HepG2 (cell line): Measurements from ENCODE around the gene AMZ2. TPM values are rescaled to one million over a fixed set of nuclear protein-coding genes. Genes with fewer than 3 reads are reported as not detected.

ENCODE experiments used
- ATF5 ChIP-seq: sonication (generic); formaldehyde crosslinking; IDR thresholded peaks from 2 replicates; pipeline ENCODE4 v1.4.0; 2020; ENCODE audit warnings: mild to moderate bottlenecking, low read depth, missing genetic modification reagents
- FOXA3 ChIP-seq: IDR thresholded peaks from 2 replicates; pipeline ENCODE4 v1.6.1; 2016; ENCODE audit warnings: missing genetic modification reagents, missing compliant biosample characterization
- HES4 ChIP-seq: sonication (generic); formaldehyde crosslinking; IDR thresholded peaks from 2 replicates; pipeline ENCODE4 v1.9.0; 2021; ENCODE audit warnings: mild to moderate bottlenecking, missing genetic modification reagents, borderline replicate concordance
- HIVEP1 ChIP-seq: sonication (generic); formaldehyde crosslinking; IDR thresholded peaks from 2 replicates; pipeline ENCODE4 v1.4.0; 2020; ENCODE audit warnings: mild to moderate bottlenecking, missing genetic modification reagents
- IRX3 ChIP-seq: sonication (generic); formaldehyde crosslinking; IDR thresholded peaks from 2 replicates; pipeline ENCODE4 v1.8.1; 2023; ENCODE audit warnings: mild to moderate bottlenecking, low read depth, missing genetic modification reagents, borderline replicate concordance
- KIAA2018 ChIP-seq: sonication (generic); formaldehyde crosslinking; IDR thresholded peaks from 2 replicates; pipeline ENCODE4 v1.5.0; 2020; ENCODE audit warnings: mild to moderate bottlenecking, missing genetic modification reagents, borderline replicate concordance
- KLF6 ChIP-seq: IDR thresholded peaks from 2 replicates; pipeline ENCODE4 v1.8.0; 2016; ENCODE audit warnings: missing biosample characterization, missing genetic modification reagents
- MIER2 ChIP-seq: IDR thresholded peaks from 2 replicates; pipeline ENCODE4 v1.6.1; 2016; ENCODE audit warnings: missing biosample characterization, missing genetic modification reagents
- NFE2 ChIP-seq: sonication (generic); formaldehyde crosslinking; IDR thresholded peaks from 2 replicates; pipeline ENCODE4 v1.4.0; 2020; ENCODE audit warnings: missing genetic modification reagents
- RBAK ChIP-seq: sonication (generic); formaldehyde crosslinking; IDR thresholded peaks from 2 replicates; pipeline ENCODE4 v1.5.1; 2020; ENCODE audit warnings: mild to moderate bottlenecking, missing genetic modification reagents
- SRY ChIP-seq: sonication (generic); formaldehyde crosslinking; IDR thresholded peaks from 2 replicates; pipeline ENCODE4 v1.8.0; 2022; ENCODE audit warnings: mild to moderate bottlenecking, missing genetic modification reagents
- TMF1 ChIP-seq: sonication (generic); formaldehyde crosslinking; IDR thresholded peaks from 2 replicates; pipeline ENCODE4 v1.8.1; 2022; ENCODE audit warnings: low read depth, missing genetic modification reagents
- ZIK1 ChIP-seq: sonication (generic); formaldehyde crosslinking; IDR thresholded peaks from 2 replicates; pipeline ENCODE4 v1.5.0; 2020; ENCODE audit warnings: mild to moderate bottlenecking, low read depth, missing genetic modification reagents, borderline replicate concordance
- ZNF138 ChIP-seq: sonication (generic); formaldehyde crosslinking; IDR thresholded peaks from 2 replicates; pipeline ENCODE4 v1.5.0; 2020; ENCODE audit warnings: mild to moderate bottlenecking, low read depth, missing genetic modification reagents
- ZNF333 ChIP-seq: sonication (generic); formaldehyde crosslinking; IDR thresholded peaks from 2 replicates; pipeline ENCODE4 v1.4.0; 2020; ENCODE audit warnings: mild to moderate bottlenecking, missing genetic modification reagents, borderline replicate concordance
- ZNF44 ChIP-seq: sonication (generic); formaldehyde crosslinking; IDR thresholded peaks from 2 replicates; pipeline ENCODE4 v1.5.1; 2020; ENCODE audit warnings: mild to moderate bottlenecking, missing genetic modification reagents
- ZNF556 ChIP-seq: sonication (generic); formaldehyde crosslinking; IDR thresholded peaks from 2 replicates; pipeline ENCODE4 v1.4.0; 2020; ENCODE audit warnings: mild to moderate bottlenecking, missing genetic modification reagents, borderline replicate concordance
- ZNF557 ChIP-seq: sonication (generic); formaldehyde crosslinking; IDR thresholded peaks from 2 replicates; pipeline ENCODE4 v1.4.0; 2020; ENCODE audit warnings: missing genetic modification reagents
- ZNF672 ChIP-seq: sonication (generic); formaldehyde crosslinking; IDR thresholded peaks from 2 replicates; pipeline ENCODE4 v1.8.1; 2022; ENCODE audit warnings: missing genetic modification reagents
- ZNF709 ChIP-seq: sonication (generic); formaldehyde crosslinking; IDR thresholded peaks from 2 replicates; pipeline ENCODE4 v1.5.0; 2020; ENCODE audit warnings: mild to moderate bottlenecking, missing genetic modification reagents
- ZNF713 ChIP-seq: sonication (generic); formaldehyde crosslinking; IDR thresholded peaks from 2 replicates; pipeline ENCODE4 v1.4.0; 2020; ENCODE audit warnings: mild to moderate bottlenecking, missing genetic modification reagents
- ZNF720 ChIP-seq: sonication (generic); formaldehyde crosslinking; IDR thresholded peaks from 2 replicates; pipeline ENCODE4 v1.4.0; 2020; ENCODE audit warnings: missing genetic modification reagents
- ZNF850 ChIP-seq: sonication (generic); formaldehyde crosslinking; conservative IDR thresholded peaks from 2 replicates; pipeline ENCODE4 v1.9.0; 2021; ENCODE audit warnings: mild to moderate bottlenecking, missing genetic modification reagents
- polyA plus RNA-seq, 8 experiments: library from polyadenylated mRNA; depleted of rRNA in 3 of 8; stranded (reverse) in 7 of 8; unstranded in 1 of 8; fragments of >200 nt; fragmentation: Illumina TruSeq in 4 of 8; extraction: Trizol in 4 of 8; gene quantifications; 2 replicates each; pipeline versions ENCODE4 v1.2.1 to v1.2.3, GENCODE V29; 2011 to 2016; ENCODE audit warnings: low read depth in 4 of 8, missing spikeins in 1 of 8, mixed read lengths in 1 of 8; ENCODE audit not compliant: insufficient read depth in 1 of 8
- total RNA-seq, 5 experiments: library from RNA; depleted of rRNA; stranded (reverse); fragments of >200 nt; fragmentation: Illumina TruSeq; extraction: Trizol; gene quantifications; 2 replicates each; pipeline ENCODE4 v1.2.3, GENCODE V29; 2016; ENCODE audit warnings: low read depth in 1 of 5

The AMZ2 gene
- total and polyA plus RNA-seq, 2 of the 13 experiments (the other 11 are each of a cell fraction or from before 2014, with no cell fraction given), result 86.9 to 90.2 TPM

GRCh38 chr17:68247445-68248198 lies at the start of gene AMZ2 (continued):
- TF ChIP-seq ZIK1 (CRISPR knock-in tag), result peak; percentile 86
- TF ChIP-seq ZNF138, result no peak
- peak; percentile 67 for TF ChIP-seq HIVEP1
- no peak for TF ChIP-seq ATF5 (CRISPR knock-in tag)
- TF ChIP-seq MIER2 (CRISPR knock-in tag), result no peak; the same call in 1 of the 2 replicates
- peak; percentile 12; the same call in 1 of the 2 replicates for TF ChIP-seq ZNF850 (CRISPR knock-in tag)
- TF ChIP-seq ZNF556 (CRISPR knock-in tag), result no peak; the same call in 1 of the 2 replicates
- TF ChIP-seq HES4 (CRISPR knock-in tag), result 0 out of 2 replicates have a peak, but pooled peaks have one; percentile 66
- TF ChIP-seq KLF6 (CRISPR knock-in tag), result peak; percentile 97
- peak; percentile 96 for TF ChIP-seq ZNF44 (CRISPR knock-in tag)
- TF ChIP-seq ZNF713, result no peak; the same call in 1 of the 2 replicates
- no peak for TF ChIP-seq RBAK (CRISPR knock-in tag)
- no peak for TF ChIP-seq ZNF672 (CRISPR knock-in tag)
- TF ChIP-seq ZNF557 (CRISPR knock-in tag), result no peak
- TF ChIP-seq ZNF720 (CRISPR knock-in tag), result no peak
- TF ChIP-seq ZNF709 (CRISPR knock-in tag), result peak; percentile 22; the same call in 1 of the 2 replicates
- no peak for TF ChIP-seq KIAA2018 (CRISPR knock-in tag)
- no peak for TF ChIP-seq FOXA3 (CRISPR knock-in tag)
- no peak for TF ChIP-seq NFE2
- peak; percentile 85 for TF ChIP-seq ZNF333 (CRISPR knock-in tag)
- 0 out of 2 replicates have a peak, but pooled peaks have one; percentile 66 for TF ChIP-seq IRX3 (CRISPR knock-in tag)
- TF ChIP-seq TMF1 (CRISPR knock-in tag), result peak; percentile 75; the same call in 1 of the 2 replicates
- TF ChIP-seq SRY (CRISPR knock-in tag), result no peak; the same call in 1 of the 2 replicates
